Pericardium fibroblast (primary cell): ENCODE results near the gene NSUN5. TPM values are rescaled to one million over a fixed set of nuclear protein-coding genes. Genes with fewer than 3 reads are reported as not detected.

Experiments used
- total RNA-seq: library from RNA; depleted of rRNA; stranded (reverse); fragments of >200 nt; gene quantifications from 2 replicates; pipeline ENCODE4 v1.2.3, GENCODE V29; 2015

Gene NSUN5
- 11.8 and 22.1 TPM in 2 replicates for total RNA-seq

GRCh38 chr7:73308665-73309214, at the start of gene NSUN5:
Gene NSUN5, minus strand, starts transcription at chr7:73308826. Its CDS starts 36 bp downstream, at chr7:73308790.

GRCh38 chr7:73327922-73328321, 19.3 kb upstream of the NSUN5 start, which contains the start of the genes FKBP6 and TRIM50:
Gene FKBP6, plus strand, starts transcription at chr7:73328161. Its CDS starts 268 bp downstream, at chr7:73328429.
Gene TRIM50, minus strand, starts transcription at chr7:73328082. Its CDS starts 3,295 bp downstream, at chr7:73324787.

Other genes starting within 250 kb of the NSUN5 start
- gene SPDYE9, start 222.8 kb downstream of the NSUN5 start, total RNA-seq = not detected in 2 replicates
- not detected in 2 replicates for gene TRIM50, start 19.3 kb upstream of the NSUN5 start, total RNA-seq
- gene FKBP6, start 19.3 kb upstream of the NSUN5 start, total RNA-seq = not detected in 2 replicates
- gene FZD9, start 125.0 kb upstream of the NSUN5 start, total RNA-seq = 0.34 and 1.3 TPM in 2 replicates
- 32.3 and 36.6 TPM in 2 replicates for gene BAZ1B, start 213.5 kb upstream of the NSUN5 start, total RNA-seq
- gene BCL7B, start 248.9 kb upstream of the NSUN5 start, total RNA-seq = 20.1 and 37.5 TPM in 2 replicates